Adrenal gland (tissue), 12 donors: Measurements from ENCODE around the gene APOD. TPM values are rescaled to one million over a fixed set of nuclear protein-coding genes. Genes with fewer than 3 reads are reported as not detected.

Experiments used
- DNase-seq, 7 donors: peaks; one replicate each; pipeline ENCODE4 v3.0.0-alpha.2; 2019 to 2020
- H3K27ac ChIP-seq, 5 donors: fragments of 200-600 bp; sonication (generic) in 4 of 5; 1 replicate in 3 of 5; 2 replicates in 2 of 5; pipeline versions ENCODE4 v1.5.1 to v1.8.0; 2016 to 2020; ENCODE audit warnings: mild to moderate bottlenecking in 1 of 5
- H3K27me3 ChIP-seq: fragments of 200-600 bp; 2 replicates; pipeline ENCODE4 v1.8.0; 2021
- H3K36me3 ChIP-seq, 2 donors: fragments of 200-600 bp; replicated peaks in 1 of 2; 1 replicate in 1 of 2; 2 replicates in 1 of 2; pipeline versions ENCODE4 v1.5.1 to v1.8.0; 2018 to 2022
- H3K4me1 ChIP-seq, 2 donors: fragments of 200-600 bp; replicated peaks in 1 of 2; 1 replicate in 1 of 2; 2 replicates in 1 of 2; pipeline versions ENCODE4 v1.5.1 to v1.8.0; 2018 to 2021
- H3K4me3 ChIP-seq, 4 donors: fragments of 200-600 bp; sonication (generic) in 3 of 4; one replicate each; pipeline ENCODE4 v1.5.1; 2016 to 2018
- H3K9me3 ChIP-seq, 3 donors: fragments of 200-600 bp; sonication (generic) in 1 of 3; replicated peaks in 1 of 3; 1 replicate in 2 of 3; 2 replicates in 1 of 3; pipeline versions ENCODE4 v1.5.1 to v1.8.0; 2016 to 2021
- CTCF ChIP-seq, 6 experiments: fragments of 450-650 bp in 4 of 6; fragments of 200-600 bp in 2 of 6; sonication (generic) in 1 of 6; IDR thresholded peaks; 1 replicate in 5 of 6; 2 replicates in 1 of 6; pipeline versions ENCODE4 v1.5.1 to v1.8.0; 2016 to 2021; ENCODE audit warnings: antibody characterized with exemption in 6 of 6, mild to moderate bottlenecking in 2 of 6, moderate library complexity in 1 of 6
- POLR2A ChIP-seq, 2 donors: fragments of 450-650 bp; IDR thresholded peaks; one replicate each; pipeline ENCODE4 v1.6.1; 2017; ENCODE audit warnings: antibody characterized with exemption in 2 of 2, mild to moderate bottlenecking in 2 of 2, moderate library complexity in 1 of 2
- WGBS, 4 donors: extraction: QIAGEN DNeasy Blood & Tissue Kit in 2 of 4; methylation state at CpG; one replicate each; pipeline versions ENCODE4 v1.1.5 to v1.1.7; 2013 to 2017; 5-methylcytosine and 5-hydroxymethylcytosine counted together
- intact Hi-C, 2 donors: fragments of 100-400 bp; cut with DNase I; formaldehyde crosslinking; loops; one replicate each; pipeline versions ENCODE4 v1.14.1 to v1.15.0; 2022 to 2023
- polyA plus RNA-seq, 3 donors: library from polyadenylated mRNA; stranded (reverse); fragments of 200-250 nt in 2 of 3; fragments of 350-450 nt in 1 of 3; fragmentation: Illumina TruSeq in 1 of 3; extraction: RNeasy Lipid Tissue Mini Kit (QIAGEN cat#74804) in 1 of 3; gene quantifications; one replicate each; pipeline ENCODE4 v1.2.3, GENCODE V29; 2013 to 2014
- total RNA-seq, 9 donors: library from RNA; depleted of rRNA in 4 of 9; stranded (reverse); fragments of >200 nt in 4 of 9; fragments of 120-200 nt in 1 of 9; fragmentation: NEBNext Ultra II Directional in 1 of 9; extraction: Animal tissue kit (Norgen Biotek cat#: 25700) in 1 of 9; gene quantifications; one replicate each; pipeline versions ENCODE4 v1.1.0 to v1.2.4, GENCODE V29; 2013 to 2023
- donor health status: healthy with polysubstance abuse.
- donor health status: Bipolar disorder and iron deficiency.
- donor health status: DM: yes; HTN: yes; CAD: no.
- donor health status: DM: no; HTN: no; CAD: no.
- donor health status: DM: no; HTN: no; CAD: no.
- donor health status: DM: yes; HTN: yes; CAD: no.

APOD gene
- total and polyA plus RNA-seq, 12 donors = 5.1 to 523 (median 38.9) TPM

GRCh38 chr3:195579281-195579680, 4.5 kb downstream of the APOD start:
- no peaks in the 10 kb centered on the region for H3K4me1 ChIP-seq
- intact Hi-C loops = no loop called here
- no peak overlapping the region for H3K4me3 ChIP-seq
- 87 to 94% (median 92%) methylated on average over 10 to 12 of the region's 12 CpGs for WGBS, 4 donors
- no peaks in the 10 kb centered on the region for H3K27me3 ChIP-seq
- H3K9me3 ChIP-seq = no peaks in the 10 kb centered on the region
- H3K27ac ChIP-seq = no peak overlapping the region
- H3K36me3 ChIP-seq = no peaks in the 10 kb centered on the region
- DNase-seq = no peak
- TF ChIP-seq POLR2A (IDR thresholded peaks at IDR 0.05) = no peak

DNA sequence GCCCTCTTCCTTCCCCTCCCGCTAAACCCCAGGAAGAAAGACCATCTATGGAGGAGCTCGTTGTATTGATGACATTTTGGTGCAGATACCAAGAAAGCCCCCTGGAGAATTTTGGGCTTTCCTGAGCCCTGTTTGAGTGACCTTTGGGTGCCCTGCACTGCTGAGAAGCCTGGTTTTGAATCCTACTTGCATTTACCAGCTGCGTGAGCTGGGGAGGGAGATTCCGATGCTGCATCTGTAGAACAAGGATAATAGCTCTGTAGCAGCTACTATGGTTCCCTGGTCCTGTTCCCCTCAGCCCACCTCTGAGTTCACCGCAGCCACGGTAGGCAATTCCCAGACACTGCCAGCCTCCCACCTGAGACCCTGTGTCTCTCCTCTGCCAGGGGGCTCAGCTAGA, 5.2 kb downstream of the APOD start:
- TF ChIP-seq POLR2A (IDR thresholded peaks at IDR 0.05) (no peak), CTCF (IDR thresholded peaks at IDR 0.05) (no peak)
- intact Hi-C loops = no loop called here
- no peaks in the 10 kb centered on the region for H3K36me3 ChIP-seq
- H3K9me3 ChIP-seq = no peaks in the 10 kb centered on the region
- H3K27ac ChIP-seq = no peak overlapping the region
- no peaks in the 10 kb centered on the region for H3K4me1 ChIP-seq
- WGBS, 4 donors = 82 to 93% (median 87%) methylated on average over 4 to 6 of the region's 6 CpGs
- H3K27me3 ChIP-seq = no peaks in the 10 kb centered on the region
- no peak overlapping the region for H3K4me3 ChIP-seq
- no peak for DNase-seq

- intact Hi-C loops = no loop called here
- Histone ChIP-seq H3K27ac (no peak overlapping the region), H3K36me3 (no peaks in the 10 kb centered on the region), H3K9me3 (no peaks in the 10 kb centered on the region), H3K4me3 (no peak overlapping the region), H3K4me1 (no peaks in the 10 kb centered on the region), H3K27me3 (no peaks in the 10 kb centered on the region)
- TF ChIP-seq CTCF (IDR thresholded peaks at IDR 0.05) (no peak), POLR2A (IDR thresholded peaks at IDR 0.05) (no peak)
- no peak for DNase-seq
- 63 to 85% (median 72%) methylated on average over 9 of the region's 9 CpGs for WGBS, 4 donors
Measured at GRCh38 chr3:195577645-195578177, 6.0 kb downstream of the APOD start.

DNA sequence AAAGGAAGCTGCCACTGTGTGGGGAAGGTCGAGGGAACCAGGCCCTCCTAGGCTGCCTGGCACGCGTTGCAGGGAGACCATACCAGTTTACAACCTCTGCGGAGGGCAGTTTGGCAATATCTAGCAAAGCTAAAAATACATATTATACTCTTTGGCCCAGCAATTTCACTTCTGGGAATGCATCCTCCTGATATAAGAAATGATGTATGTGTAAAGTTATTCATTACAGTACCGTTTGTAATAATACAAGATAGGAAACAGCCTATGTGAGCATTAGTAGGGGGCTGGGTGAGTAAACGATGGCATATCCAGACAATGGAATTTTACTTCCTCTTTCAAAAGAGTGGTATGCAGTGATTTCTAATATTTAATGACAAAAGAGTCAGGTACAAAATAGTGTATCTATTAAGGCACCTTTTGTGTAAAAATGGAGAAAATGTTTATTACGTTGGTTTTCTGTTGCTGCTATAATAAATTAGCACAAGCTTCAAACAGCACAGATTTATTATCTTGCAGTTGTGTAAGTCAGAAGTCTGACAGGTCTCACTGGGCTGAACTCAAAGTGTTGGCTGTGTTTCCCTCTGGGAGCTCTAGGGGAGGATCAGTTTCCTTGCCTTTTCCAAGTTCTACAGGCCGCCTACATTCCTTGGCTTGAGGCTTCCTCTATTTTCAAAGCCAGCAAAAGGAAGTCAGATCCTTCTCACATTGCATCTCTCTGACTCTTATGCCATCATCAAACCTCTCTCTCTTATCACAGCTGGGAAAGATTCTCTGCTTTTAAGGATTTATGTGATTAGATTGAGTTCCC, 9.0 kb downstream of the APOD start:
- Histone ChIP-seq H3K9me3 (no peaks in the 10 kb centered on the region), H3K36me3 (no peaks in the 10 kb centered on the region), H3K27ac (no peak overlapping the region), H3K4me3 (no peak overlapping the region), H3K4me1 (no peaks in the 10 kb centered on the region), H3K27me3 (no peaks in the 10 kb centered on the region)
- intact Hi-C loops = no loop called here
- TF ChIP-seq POLR2A (IDR thresholded peaks at IDR 0.05) (no peak), CTCF (IDR thresholded peaks at IDR 0.05) (no peak)
- no peak for DNase-seq
- WGBS, 4 donors = 78 to 91% (median 79%) methylated on average over 8 of the region's 8 CpGs
